Measurements from ENCODE around the gene RTP3.
"Not testable (repeated sequence)": the region's sequence is repeated elsewhere in the genome, so short reads cannot be mapped to it uniquely, and the experiment has no call there.

Gene RTP3

GRCh38 chr3:46492890-46493547, 4.8 kb upstream of the RTP3 start:
- Mint-ChIP-seq H3K36me3 (ENCODE audit: low read depth) (no peaks in the 10 kb centered on the region), H3K27me3 (ENCODE audit: low read depth) (peaks cover 9% of the 10 kb centered on the region), H3K4me1 (ENCODE audit: low read depth) (peaks cover 19% of the 10 kb centered on the region), H3K4me3 (no peak overlapping the region), H3K27ac (no peak overlapping the region), H3K9me3 (no peaks in the 10 kb centered on the region)

GRCh38 chr3:46494491-46494890, 3.3 kb upstream of the RTP3 start:
- H3K4me1 Mint-ChIP-seq (ENCODE audit: low read depth); H3K9me3 Mint-ChIP-seq; H3K4me3 Mint-ChIP-seq; H3K36me3 Mint-ChIP-seq (ENCODE audit: low read depth); H3K27ac Mint-ChIP-seq: not testable (repeated sequence)
- H3K27me3 Mint-ChIP-seq (ENCODE audit: low read depth), result peaks cover 10% of the 10 kb centered on the region

- no peak overlapping the region for H3K4me3 Mint-ChIP-seq
- H3K4me1 Mint-ChIP-seq (ENCODE audit: low read depth), result peaks cover 7% of the 10 kb centered on the region
- no peak overlapping the region for H3K27ac Mint-ChIP-seq
- H3K36me3 Mint-ChIP-seq (ENCODE audit: low read depth), result no peaks in the 10 kb centered on the region
- peaks cover 7% of the 10 kb centered on the region for H3K27me3 Mint-ChIP-seq (ENCODE audit: low read depth)
- no peaks in the 10 kb centered on the region for H3K9me3 Mint-ChIP-seq
Observed at GRCh38 chr3:46495901-46496456, 1.8 kb upstream of the RTP3 start.

- H3K36me3 Mint-ChIP-seq (ENCODE audit: low read depth), result no peaks in the 10 kb centered on the region
- peaks cover 3% of the 10 kb centered on the region for H3K27me3 Mint-ChIP-seq (ENCODE audit: low read depth)
- no peak overlapping the region for H3K4me3 Mint-ChIP-seq
- peaks cover 5% of the 10 kb centered on the region for H3K4me1 Mint-ChIP-seq (ENCODE audit: low read depth)
- H3K9me3 Mint-ChIP-seq, result no peaks in the 10 kb centered on the region
- H3K27ac Mint-ChIP-seq, result no peak overlapping the region
Observed at GRCh38 chr3:46496746-46497555, 825 bp upstream of the RTP3 start.

- Mint-ChIP-seq H3K27me3 (ENCODE audit: low read depth) (peaks cover 3% of the 10 kb centered on the region), H3K4me1 (ENCODE audit: low read depth) (peaks cover 5% of the 10 kb centered on the region), H3K4me3 (no peak overlapping the region), H3K27ac (no peak overlapping the region), H3K9me3 (no peaks in the 10 kb centered on the region), H3K36me3 (ENCODE audit: low read depth) (no peaks in the 10 kb centered on the region)
Observed at GRCh38 chr3:46498916-46499519, 1.2 kb downstream of the RTP3 start.

- H3K4me3 Mint-ChIP-seq, result no peak overlapping the region
- H3K27ac Mint-ChIP-seq, result no peak overlapping the region
Observed at GRCh38 chr3:46500656-46501635, 3.2 kb downstream of the RTP3 start.

GRCh38 chr3:46501702-46502101, 3.9 kb downstream of the RTP3 start:
- Mint-ChIP-seq H3K4me1 (ENCODE audit: low read depth) (peaks cover 10% of the 10 kb centered on the region), H3K36me3 (ENCODE audit: low read depth) (no peaks in the 10 kb centered on the region), H3K27ac (no peak overlapping the region), H3K27me3 (ENCODE audit: low read depth) (peaks cover 6% of the 10 kb centered on the region), H3K9me3 (no peaks in the 10 kb centered on the region), H3K4me3 (no peak overlapping the region)

More at GRCh38 chr3:46500656-46501635, 3.2 kb downstream of the RTP3 start:
- Mint-ChIP-seq H3K27me3 (ENCODE audit: low read depth) (peaks cover 3% of the 10 kb centered on the region), H3K4me1 (ENCODE audit: low read depth) (peaks cover 10% of the 10 kb centered on the region), H3K9me3 (no peaks in the 10 kb centered on the region), H3K36me3 (ENCODE audit: low read depth) (no peaks in the 10 kb centered on the region)

- H3K27ac Mint-ChIP-seq, result no peak overlapping the region
- H3K27me3 Mint-ChIP-seq (ENCODE audit: low read depth), result peaks cover 5% of the 10 kb centered on the region
- peaks cover 7% of the 10 kb centered on the region for H3K4me1 Mint-ChIP-seq (ENCODE audit: low read depth)
- no peaks in the 10 kb centered on the region for H3K9me3 Mint-ChIP-seq
- H3K36me3 Mint-ChIP-seq (ENCODE audit: low read depth), result no peaks in the 10 kb centered on the region
- no peak overlapping the region for H3K4me3 Mint-ChIP-seq
Observed at GRCh38 chr3:46503200-46503874, 5.6 kb downstream of the RTP3 start.

- Mint-ChIP-seq H3K4me1 (ENCODE audit: low read depth) (peaks cover 7% of the 10 kb centered on the region), H3K4me3 (no peak overlapping the region), H3K9me3 (no peaks in the 10 kb centered on the region), H3K27me3 (ENCODE audit: low read depth) (peaks cover 4% of the 10 kb centered on the region), H3K36me3 (ENCODE audit: low read depth) (no peaks in the 10 kb centered on the region), H3K27ac (no peak overlapping the region)
Observed at GRCh38 chr3:46504789-46505188, 7.0 kb downstream of the RTP3 start.

GRCh38 chr3:46505953-46506352, 8.2 kb downstream of the RTP3 start:
- Mint-ChIP-seq H3K27ac (no peak overlapping the region), H3K4me3 (no peak overlapping the region), H3K27me3 (ENCODE audit: low read depth) (peaks cover 10% of the 10 kb centered on the region), H3K4me1 (ENCODE audit: low read depth) (peaks cover 7% of the 10 kb centered on the region), H3K36me3 (ENCODE audit: low read depth) (no peaks in the 10 kb centered on the region), H3K9me3 (no peaks in the 10 kb centered on the region)

- Mint-ChIP-seq H3K36me3 (ENCODE audit: low read depth) (no peaks in the 10 kb centered on the region), H3K27ac (no peak overlapping the region), H3K27me3 (ENCODE audit: low read depth) (peaks cover 15% of the 10 kb centered on the region), H3K9me3 (no peaks in the 10 kb centered on the region), H3K4me1 (ENCODE audit: low read depth) (peaks cover 7% of the 10 kb centered on the region), H3K4me3 (no peak overlapping the region)
Observed at GRCh38 chr3:46506526-46506925, 8.8 kb downstream of the RTP3 start.

- Mint-ChIP-seq H3K4me3 (no peak overlapping the region), H3K27me3 (ENCODE audit: low read depth) (peaks cover 32% of the 10 kb centered on the region), H3K27ac (no peak overlapping the region), H3K9me3 (no peaks in the 10 kb centered on the region), H3K36me3 (ENCODE audit: low read depth) (no peaks in the 10 kb centered on the region), H3K4me1 (ENCODE audit: low read depth) (peaks cover 7% of the 10 kb centered on the region)
Observed at GRCh38 chr3:46508850-46509591, 11.2 kb downstream of the RTP3 start.

- H3K4me3 Mint-ChIP-seq, result no peak overlapping the region
- peaks cover 36% of the 10 kb centered on the region for H3K27me3 Mint-ChIP-seq (ENCODE audit: low read depth)
- H3K27ac Mint-ChIP-seq, result no peak overlapping the region
- H3K9me3 Mint-ChIP-seq, result no peaks in the 10 kb centered on the region
- no peaks in the 10 kb centered on the region for H3K36me3 Mint-ChIP-seq (ENCODE audit: low read depth)
- H3K4me1 Mint-ChIP-seq (ENCODE audit: low read depth), result peaks cover 7% of the 10 kb centered on the region
Observed at GRCh38 chr3:46509661-46510187, 11.9 kb downstream of the RTP3 start.

All from T-helper 1 cell treated with Interleukin-12 subunit alpha and Interleukin-12 subunit beta and Interleukin-4 antibody, amounts not matched to agents 30 μg/mL and 1 μg/mL, for 36 hours (primary cell).